ENCODE measurements around the gene NDUFV1. TPM values are rescaled to one million over a fixed set of nuclear protein-coding genes. Genes with fewer than 3 reads are reported as not detected.
A peak's percentile ranks its signal among the peaks of the same experiment; 100 is the strongest.

The NDUFV1 gene
- total RNA-seq, 1 donor from 2014 or later, result 321 TPM

DNA sequence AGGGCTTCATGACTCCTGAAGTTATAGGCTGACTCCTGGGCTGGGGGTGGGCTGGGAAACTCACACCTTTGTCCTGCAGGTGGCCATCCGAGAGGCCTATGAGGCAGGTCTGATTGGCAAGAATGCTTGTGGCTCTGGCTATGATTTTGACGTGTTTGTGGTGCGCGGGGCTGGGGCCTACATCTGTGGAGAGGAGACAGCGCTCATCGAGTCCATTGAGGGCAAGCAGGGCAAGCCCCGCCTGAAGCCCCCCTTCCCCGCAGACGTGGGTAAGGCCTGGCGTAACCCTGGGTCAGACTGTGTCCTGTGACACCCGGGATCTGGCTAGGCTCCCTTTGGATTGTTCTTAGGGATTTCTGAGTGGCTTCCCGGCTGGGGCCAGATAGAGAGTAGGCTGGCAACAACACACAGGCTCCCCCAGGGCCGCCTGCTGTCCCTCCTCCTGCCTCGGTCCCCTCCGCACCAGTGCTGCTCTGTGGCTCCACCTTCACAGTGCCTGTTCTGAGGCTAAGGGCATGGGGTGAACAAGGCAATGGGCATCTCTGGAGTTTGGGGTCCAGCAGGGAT is 3.6 kb downstream of the NDUFV1 start:
- H3K4me3 Mint-ChIP-seq, result no peak overlapping the region
- H3K27me3 Mint-ChIP-seq, result no peaks in the 10 kb centered on the region
- H3K4me1 Mint-ChIP-seq, result peaks cover 31% of the 10 kb centered on the region
- H3K36me3 Mint-ChIP-seq (ENCODE audit: low read depth), result peaks cover 37% of the 10 kb centered on the region
- H3K9me3 Mint-ChIP-seq, result no peaks in the 10 kb centered on the region
- H3K27ac Mint-ChIP-seq, result no peak overlapping the region
- intact Hi-C loops (cut with micrococcal nuclease), result no loop called here
- no peak for DNase-seq

DNA sequence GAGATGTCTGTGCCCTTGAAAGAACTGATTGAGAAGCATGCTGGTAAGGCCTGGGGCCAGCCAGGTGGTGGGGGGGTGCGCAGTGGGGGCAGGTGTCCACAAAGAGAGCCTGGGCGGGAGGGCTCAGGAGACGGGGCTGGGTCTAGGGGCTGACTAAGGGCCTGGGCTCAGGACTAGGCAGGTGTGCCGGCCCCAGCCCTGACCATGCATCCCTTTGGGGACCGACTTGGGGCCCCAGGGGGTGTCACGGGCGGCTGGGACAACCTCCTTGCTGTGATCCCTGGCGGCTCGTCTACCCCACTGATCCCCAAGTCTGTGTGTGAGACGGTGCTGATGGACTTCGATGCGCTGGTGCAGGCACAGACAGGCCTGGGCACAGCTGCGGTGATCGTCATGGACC is 4.4 kb downstream of the NDUFV1 start:
- peaks cover 37% of the 10 kb centered on the region for H3K36me3 Mint-ChIP-seq (ENCODE audit: low read depth)
- intact Hi-C loops (cut with micrococcal nuclease), result no loop called here
- H3K9me3 Mint-ChIP-seq, result no peaks in the 10 kb centered on the region
- H3K27me3 Mint-ChIP-seq, result no peaks in the 10 kb centered on the region
- no peak overlapping the region for H3K4me3 Mint-ChIP-seq
- H3K27ac Mint-ChIP-seq, result no peak overlapping the region
- peak; percentile 56 for DNase-seq
- peaks cover 28% of the 10 kb centered on the region for H3K4me1 Mint-ChIP-seq

DNA sequence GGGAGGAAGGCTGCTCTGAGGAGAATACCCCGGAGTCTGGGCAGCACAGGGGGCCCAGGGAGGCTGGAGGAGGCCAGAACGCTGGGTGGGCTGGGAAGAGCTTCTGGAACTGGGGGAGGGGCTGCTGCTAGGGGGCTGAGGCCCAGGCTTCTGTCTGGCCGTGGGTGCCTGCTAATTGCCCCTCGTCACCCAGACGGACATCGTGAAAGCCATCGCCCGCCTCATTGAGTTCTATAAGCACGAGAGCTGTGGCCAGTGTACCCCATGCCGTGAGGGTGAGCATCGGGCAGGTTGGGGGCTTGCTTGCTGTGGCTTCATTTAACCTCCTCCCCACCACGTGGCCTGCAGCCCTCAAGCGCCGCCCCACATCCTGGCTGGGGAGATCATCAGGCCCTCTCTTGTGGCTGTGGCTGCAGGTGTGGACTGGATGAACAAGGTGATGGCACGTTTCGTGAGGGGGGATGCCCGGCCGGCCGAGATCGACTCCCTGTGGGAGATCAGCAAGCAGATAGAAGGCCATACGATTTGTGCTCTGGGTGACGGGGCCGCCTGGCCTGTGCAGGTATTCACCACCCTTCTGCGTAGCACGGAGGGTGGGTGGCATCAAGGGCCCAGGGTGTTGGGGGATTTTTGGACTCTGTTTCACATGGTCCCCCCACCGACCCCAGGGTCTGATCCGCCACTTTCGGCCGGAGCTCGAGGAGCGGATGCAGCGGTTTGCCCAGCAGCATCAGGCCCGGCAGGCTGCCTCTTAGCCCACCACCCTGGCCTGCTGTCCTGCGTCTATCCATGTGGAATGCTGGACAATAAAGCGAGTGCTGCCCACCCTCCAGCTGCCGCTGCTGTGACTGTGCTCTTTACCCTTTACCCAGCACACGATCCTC is 5.2 kb downstream of the NDUFV1 start:
- H3K36me3 Mint-ChIP-seq (ENCODE audit: low read depth), result peaks cover 37% of the 10 kb centered on the region
- peak overlapping the region; percentile 15 for H3K27ac Mint-ChIP-seq
- peaks cover 25% of the 10 kb centered on the region for H3K4me1 Mint-ChIP-seq
- intact Hi-C loops (cut with micrococcal nuclease), result no loop called here
- no peak overlapping the region for H3K4me3 Mint-ChIP-seq
- H3K27me3 Mint-ChIP-seq, result no peaks in the 10 kb centered on the region
- no peak for DNase-seq
- no peaks in the 10 kb centered on the region for H3K9me3 Mint-ChIP-seq

DNA sequence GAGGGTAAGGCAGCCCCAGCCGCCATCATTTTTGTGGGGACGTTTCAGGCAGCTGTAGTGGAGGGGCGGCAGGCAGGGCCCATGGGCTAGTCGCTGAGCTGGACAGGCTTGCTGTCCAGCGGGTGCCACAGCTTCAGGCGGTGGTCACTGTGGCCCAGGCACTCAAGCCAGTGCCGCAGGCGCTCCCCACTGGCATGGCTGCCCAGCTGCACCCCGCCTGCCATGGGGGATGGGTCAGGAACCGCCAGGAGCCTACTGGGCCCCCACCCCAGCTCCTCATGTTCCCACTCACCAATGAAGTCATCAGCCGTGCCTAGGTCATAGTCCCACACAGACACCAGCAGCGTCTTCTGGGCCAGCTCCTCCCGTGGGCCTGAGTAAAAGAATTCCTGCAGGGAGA is 6.0 kb downstream of the NDUFV1 start:
- intact Hi-C loops (cut with micrococcal nuclease), result no loop called here
- Mint-ChIP-seq H3K9me3 (no peaks in the 10 kb centered on the region), H3K4me1 (peaks cover 27% of the 10 kb centered on the region), H3K4me3 (no peak overlapping the region), H3K27ac (peak overlapping the region; percentile 99), H3K36me3 (ENCODE audit: low read depth) (peaks cover 37% of the 10 kb centered on the region), H3K27me3 (no peaks in the 10 kb centered on the region)
- DNase-seq, result peak; percentile 55

DNA sequence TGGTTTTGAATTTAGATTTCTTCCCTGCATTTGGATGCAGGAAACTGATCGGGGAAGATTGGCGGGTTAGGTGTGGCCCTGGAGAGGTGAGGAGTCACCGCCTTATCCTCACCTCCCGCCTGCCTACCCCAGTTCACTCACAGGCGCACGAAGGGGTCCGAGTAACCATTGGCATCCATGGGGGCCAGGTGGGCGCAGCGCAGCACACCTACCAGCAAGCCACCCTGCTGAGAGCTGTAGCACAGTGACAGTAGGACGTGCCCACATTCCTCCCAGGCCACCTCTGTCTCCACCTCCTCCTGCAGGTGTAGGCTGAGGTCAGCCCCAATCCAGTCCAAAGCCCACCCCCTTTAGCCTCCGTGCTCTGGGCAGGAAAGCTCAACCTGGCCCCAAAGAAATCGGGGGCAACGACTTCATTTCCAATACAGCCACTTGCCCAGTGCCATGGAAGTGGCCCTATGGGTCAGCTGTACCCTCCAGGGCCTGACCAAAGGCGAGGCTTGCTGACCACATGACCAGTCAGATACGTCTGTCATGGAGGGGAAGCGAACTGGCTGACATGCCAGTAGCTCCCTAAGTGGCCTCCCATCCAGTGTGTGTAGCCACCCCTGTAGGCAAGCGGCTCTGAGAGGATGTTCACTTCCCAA is 6.7 kb downstream of the NDUFV1 start:
- no peak for DNase-seq
- H3K4me1 Mint-ChIP-seq, result peaks cover 21% of the 10 kb centered on the region
- H3K27me3 Mint-ChIP-seq, result no peaks in the 10 kb centered on the region
- peak overlapping the region; percentile 99 for H3K27ac Mint-ChIP-seq
- intact Hi-C loops (cut with micrococcal nuclease), result no loop called here
- peaks cover 35% of the 10 kb centered on the region for H3K36me3 Mint-ChIP-seq (ENCODE audit: low read depth)
- no peaks in the 10 kb centered on the region for H3K9me3 Mint-ChIP-seq
- H3K4me3 Mint-ChIP-seq, result peak overlapping the region; percentile 84

DNA sequence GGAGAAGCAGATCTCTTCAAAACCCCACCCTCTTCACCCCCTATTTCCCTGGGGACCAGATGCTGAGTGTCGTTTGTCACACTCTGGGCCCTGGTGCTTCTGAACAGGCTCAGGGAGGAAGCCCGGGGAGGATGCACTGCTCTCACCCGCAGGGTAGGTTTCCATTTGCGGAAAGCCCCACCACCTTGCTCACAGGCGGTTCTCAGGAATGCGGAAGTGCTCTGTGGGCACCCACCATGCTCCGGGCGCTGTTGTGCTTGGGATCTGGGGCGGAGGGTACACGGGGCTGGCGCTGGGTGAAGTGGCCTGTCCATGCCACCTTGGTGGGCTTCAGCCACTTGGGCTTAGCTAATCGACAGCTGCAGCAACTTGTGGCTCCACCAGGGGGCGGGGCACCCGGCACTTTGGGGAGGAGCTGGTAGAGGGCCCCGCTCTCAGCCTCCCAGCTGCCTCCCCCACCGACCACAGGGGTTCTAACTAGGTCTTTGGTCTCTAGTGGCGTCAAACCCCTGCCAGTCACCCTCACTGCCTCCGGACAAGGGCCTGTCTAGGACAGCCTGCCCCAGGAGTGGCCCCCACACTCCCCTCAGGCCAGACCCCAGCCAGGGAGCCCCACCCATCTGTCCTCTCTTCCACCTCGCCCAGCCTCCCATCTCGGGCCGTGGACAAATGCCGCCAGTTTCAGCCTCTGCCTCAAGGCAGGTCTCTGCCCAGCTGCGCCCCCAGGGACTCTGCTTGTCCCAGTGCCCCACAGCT is 7.4 kb downstream of the NDUFV1 start:
- no peaks in the 10 kb centered on the region for H3K9me3 Mint-ChIP-seq
- H3K4me3 Mint-ChIP-seq, result peak overlapping the region; percentile 84
- H3K4me1 Mint-ChIP-seq, result peaks cover 16% of the 10 kb centered on the region
- no peaks in the 10 kb centered on the region for H3K27me3 Mint-ChIP-seq
- intact Hi-C loops (cut with micrococcal nuclease), result loop anchor here (1.0 kb wide), 2 partner anchors 8 to 16 kb away; partner anchors contain the start of gene NDUFV1
- DNase-seq, result peak; percentile 96
- peak overlapping the region; percentile 99 for H3K27ac Mint-ChIP-seq
- peaks cover 28% of the 10 kb centered on the region for H3K36me3 Mint-ChIP-seq (ENCODE audit: low read depth)

DNA sequence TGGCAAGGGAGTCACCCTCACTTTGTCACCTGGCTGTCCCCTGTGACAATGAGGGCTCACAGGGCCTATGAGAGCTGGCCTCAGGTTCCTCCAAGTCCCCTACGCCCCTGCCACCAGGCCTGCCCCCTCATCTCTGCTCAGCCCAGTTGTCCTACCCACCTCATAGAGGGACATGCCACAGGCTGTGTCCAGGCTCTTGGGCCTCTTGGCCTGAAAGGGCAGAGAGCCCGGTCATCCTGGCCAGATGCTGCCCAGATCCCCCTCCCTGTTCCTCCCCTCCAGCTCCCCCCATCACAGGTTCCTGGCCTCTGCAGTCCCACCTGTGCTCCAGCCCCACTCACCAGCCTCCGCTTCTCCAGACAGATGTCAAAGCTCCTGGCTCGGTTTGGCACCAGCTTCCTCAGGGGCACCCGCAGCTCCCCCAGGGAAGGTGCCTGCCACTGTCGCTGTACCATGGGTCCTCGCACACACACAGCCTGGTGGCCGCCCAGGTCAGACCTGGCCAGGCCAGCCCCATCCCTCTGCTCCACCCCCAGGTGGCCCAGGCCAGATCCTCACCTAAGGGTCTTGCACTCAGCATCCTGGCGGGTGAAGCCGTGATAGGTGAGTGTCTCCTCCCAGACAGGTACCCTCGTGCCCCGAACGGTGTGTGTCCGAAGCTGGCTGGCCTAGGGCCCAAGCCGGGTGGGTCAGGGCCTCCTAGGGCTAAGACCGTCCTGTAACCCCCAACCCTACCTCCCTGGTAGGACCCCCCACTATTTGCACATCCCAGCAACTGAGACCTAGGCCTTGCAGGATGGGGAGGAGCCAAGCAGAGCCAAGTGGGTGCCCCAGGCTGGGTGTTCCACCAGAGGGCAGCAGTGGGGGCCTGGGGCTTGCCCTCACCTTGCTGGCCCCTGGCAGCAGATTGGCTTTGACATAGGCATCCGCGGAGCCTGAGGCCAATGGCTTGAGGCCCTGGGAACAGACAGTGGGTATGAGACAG is 8.3 kb downstream of the NDUFV1 start:
- intact Hi-C loops (cut with micrococcal nuclease), result loop anchor here (1.0 to 5.0 kb wide), 3 partner anchors 9 to 33 kb away; partner anchors contain the start of genes GSTP1 and NDUFV1
- peak overlapping the region; percentile 84 for H3K4me3 Mint-ChIP-seq
- peaks cover 24% of the 10 kb centered on the region for H3K36me3 Mint-ChIP-seq (ENCODE audit: low read depth)
- H3K27me3 Mint-ChIP-seq, result no peaks in the 10 kb centered on the region
- DNase-seq, result peak; percentile 89
- peaks cover 16% of the 10 kb centered on the region for H3K4me1 Mint-ChIP-seq
- H3K27ac Mint-ChIP-seq, result peak overlapping the region; percentile 99
- H3K9me3 Mint-ChIP-seq, result no peaks in the 10 kb centered on the region

DNA sequence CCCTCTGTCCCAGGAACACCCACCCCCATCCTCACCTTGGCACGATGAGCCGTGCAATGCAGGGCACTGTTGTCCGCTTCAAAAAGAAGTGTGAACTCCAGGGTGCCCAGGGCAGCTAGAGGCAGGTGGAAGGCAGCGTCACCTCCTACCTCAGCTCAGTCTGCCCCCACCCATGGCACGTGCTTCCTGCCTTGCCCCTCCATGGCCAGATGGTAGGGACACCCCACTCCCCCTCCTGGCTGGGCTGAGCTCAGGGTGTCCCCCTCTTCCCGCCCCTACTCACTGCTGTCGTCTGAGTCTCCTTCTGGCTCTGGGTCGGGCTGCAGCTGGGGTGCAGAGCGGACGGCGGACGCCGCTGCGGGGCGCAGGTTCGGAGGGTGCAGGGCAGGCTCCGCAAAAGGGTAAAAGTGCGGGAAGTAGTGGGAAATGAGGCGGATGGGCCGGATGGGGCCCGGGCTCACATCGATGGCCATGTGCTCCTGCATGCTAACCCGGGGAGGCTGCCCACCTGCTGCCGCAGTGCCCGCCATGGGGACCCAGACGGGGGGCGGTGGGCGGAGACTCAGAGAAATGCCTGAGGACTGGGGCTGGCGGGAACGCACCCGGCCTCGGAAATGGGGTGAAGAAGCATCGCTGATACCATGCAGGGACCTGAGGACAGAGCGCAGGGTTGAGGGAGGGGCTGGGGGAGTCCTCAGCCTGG is 9.1 kb downstream of the NDUFV1 start:
- peaks cover 16% of the 10 kb centered on the region for H3K4me1 Mint-ChIP-seq
- DNase-seq, result no peak
- H3K9me3 Mint-ChIP-seq, result no peaks in the 10 kb centered on the region
- no peak overlapping the region for H3K27ac Mint-ChIP-seq
- H3K27me3 Mint-ChIP-seq, result no peaks in the 10 kb centered on the region
- intact Hi-C loops (cut with micrococcal nuclease), result loop anchor here (5.0 kb wide), 1 partner anchor 34 kb away; the partner anchor contains the start of gene GSTP1
- H3K4me3 Mint-ChIP-seq, result no peak overlapping the region
- peaks cover 16% of the 10 kb centered on the region for H3K36me3 Mint-ChIP-seq (ENCODE audit: low read depth)

DNA sequence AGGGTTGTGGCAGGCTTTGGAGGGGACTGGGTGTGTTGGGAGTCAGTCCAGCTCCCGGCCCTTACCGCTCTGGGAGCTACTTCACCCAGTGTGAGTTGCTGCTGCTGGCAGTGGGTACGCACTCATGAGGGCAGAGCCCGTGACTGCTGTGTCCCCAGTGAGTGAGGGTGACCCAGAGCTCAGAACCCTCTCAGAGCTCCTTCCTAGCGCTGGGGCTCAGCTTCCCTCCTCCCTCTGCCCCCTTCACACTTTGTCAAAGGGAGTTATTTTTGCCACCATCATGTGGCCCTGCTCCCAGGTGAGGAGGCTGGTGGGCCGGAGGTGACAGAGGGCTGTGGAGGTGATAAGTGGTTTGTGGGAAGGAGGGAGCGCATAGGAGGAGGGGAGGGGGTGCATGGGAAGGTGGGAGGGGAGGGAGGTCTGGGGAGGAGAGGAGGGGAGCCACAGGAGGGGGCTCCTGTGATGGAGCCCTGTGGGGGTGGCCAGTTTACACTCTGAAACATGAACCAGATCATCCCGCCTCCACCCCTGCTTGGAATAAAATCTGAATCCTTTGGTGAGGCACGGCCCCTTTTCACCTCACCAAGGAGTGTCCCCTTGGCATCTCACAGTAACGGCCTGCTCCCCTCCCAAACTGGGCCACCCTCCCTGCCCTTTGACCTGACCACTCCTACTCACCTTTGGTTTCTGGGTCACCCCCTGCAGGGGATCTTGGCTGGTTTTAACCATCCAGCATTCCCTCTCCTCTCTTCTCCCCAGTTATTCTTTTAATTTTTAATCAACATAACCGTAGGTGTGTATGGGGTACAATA is 9.9 kb downstream of the NDUFV1 start:
- no peaks in the 10 kb centered on the region for H3K9me3 Mint-ChIP-seq
- no peaks in the 10 kb centered on the region for H3K27me3 Mint-ChIP-seq
- DNase-seq, result no peak
- intact Hi-C loops (cut with micrococcal nuclease), result loop anchor here (5.0 kb wide), 1 partner anchor 34 kb away; the partner anchor contains the start of gene GSTP1
- peak overlapping the region; percentile 2 for H3K27ac Mint-ChIP-seq
- peaks cover 14% of the 10 kb centered on the region for H3K36me3 Mint-ChIP-seq (ENCODE audit: low read depth)
- H3K4me3 Mint-ChIP-seq, result no peak overlapping the region
- peaks cover 16% of the 10 kb centered on the region for H3K4me1 Mint-ChIP-seq

DNA sequence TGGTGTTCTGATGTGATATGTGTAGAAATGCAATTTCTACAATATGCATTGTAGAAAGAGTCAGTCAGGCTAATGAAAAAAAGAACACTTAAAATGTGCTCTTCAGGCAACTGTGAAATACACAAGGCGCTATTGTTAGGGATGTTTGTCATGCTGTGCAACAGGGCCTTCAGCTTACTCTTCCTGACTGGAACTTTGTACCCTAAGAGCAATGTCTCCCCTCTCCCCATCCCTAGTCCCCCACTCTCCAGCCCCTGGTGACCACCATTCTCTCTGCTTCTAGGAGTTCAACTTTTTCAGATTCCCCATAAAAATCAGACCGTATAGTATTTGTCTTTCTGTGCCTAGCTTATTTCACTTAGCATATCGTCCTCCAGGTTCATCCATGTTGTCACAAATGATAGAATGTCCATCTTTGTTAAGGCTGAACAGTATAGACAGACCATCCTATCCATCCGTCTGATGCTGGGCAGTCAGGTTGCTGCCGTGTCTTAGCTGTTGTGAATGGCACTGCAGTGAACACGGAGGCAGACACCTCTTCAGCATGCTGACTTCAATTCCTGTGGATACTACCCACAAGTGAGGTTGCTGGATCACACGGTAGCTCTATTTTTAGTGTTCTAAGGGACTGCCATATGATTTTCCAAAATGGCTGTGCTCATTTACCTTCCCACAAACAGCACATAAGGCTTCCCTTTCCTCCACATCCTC is 10.7 kb downstream of the NDUFV1 start:
- Mint-ChIP-seq H3K27me3 (no peaks in the 10 kb centered on the region), H3K4me1 (peaks cover 16% of the 10 kb centered on the region), H3K4me3 (no peak overlapping the region), H3K9me3 (no peaks in the 10 kb centered on the region), H3K27ac (no peak overlapping the region), H3K36me3 (ENCODE audit: low read depth) (peaks cover 9% of the 10 kb centered on the region)
- DNase-seq, result no peak
- intact Hi-C loops (cut with micrococcal nuclease), result loop anchor here (5.0 kb wide), 1 partner anchor 35 kb away; the partner anchor contains the start of gene GSTP1

Data from activated CD4-positive, alpha-beta T cell treated with anti-CD3 and anti-CD28 coated beads, Interleukin-2, amount 10 ng/mL, durations not matched to agents 24 days and 14 days (primary cell).